Fibroblast of skin of right biceps (primary cell): Measurements from ENCODE around the gene ZSCAN20.

Experiments used
- DNase-seq: peaks from one replicate; pipeline ENCODE4 v3.0.0-alpha.2; 2013

The ZSCAN20 gene

DNA sequence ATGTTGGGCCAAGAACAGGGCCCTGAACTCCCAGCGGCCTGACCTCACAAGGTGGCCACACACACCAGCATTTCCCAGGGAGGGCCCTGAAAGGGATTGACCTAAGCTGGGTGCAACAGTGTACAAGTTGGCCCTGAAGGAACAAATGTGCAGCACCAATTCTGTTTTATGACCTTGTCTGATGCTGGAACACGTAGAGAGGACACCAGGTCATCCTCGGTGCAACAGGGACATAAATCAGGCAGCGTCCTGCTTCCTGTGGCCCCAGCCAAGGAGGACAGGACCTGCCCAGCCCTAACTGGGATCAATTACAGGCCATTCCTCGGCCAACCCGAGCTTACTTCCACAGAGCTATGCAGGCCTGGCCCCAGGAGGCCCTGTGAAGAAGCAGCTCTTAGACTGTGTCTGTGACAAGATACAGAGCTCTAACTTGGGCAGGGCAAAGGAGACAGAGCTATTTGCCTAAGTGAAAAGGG is 28.7 kb upstream of the ZSCAN20 start:
- no peak for DNase-seq

DNA sequence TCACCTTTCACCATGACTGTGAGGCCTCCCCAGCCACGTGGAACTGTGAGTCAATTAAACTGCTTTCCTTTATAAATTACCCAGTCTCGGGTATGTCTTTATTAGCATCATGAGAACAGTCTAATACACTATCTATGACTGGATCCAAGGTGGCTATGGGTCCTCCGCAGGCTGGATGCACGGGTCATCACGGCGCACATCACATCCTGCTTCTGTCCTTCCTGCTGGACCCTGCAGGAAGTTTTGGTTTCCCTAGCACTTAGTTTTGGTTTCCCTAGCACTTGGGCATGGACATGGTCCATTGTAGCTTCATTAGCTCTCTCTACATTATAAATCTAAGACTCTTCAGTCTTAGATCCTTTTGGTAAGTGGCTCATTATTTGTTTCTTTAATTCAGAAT is 27.3 kb upstream of the ZSCAN20 start:
- no peak for DNase-seq

DNA sequence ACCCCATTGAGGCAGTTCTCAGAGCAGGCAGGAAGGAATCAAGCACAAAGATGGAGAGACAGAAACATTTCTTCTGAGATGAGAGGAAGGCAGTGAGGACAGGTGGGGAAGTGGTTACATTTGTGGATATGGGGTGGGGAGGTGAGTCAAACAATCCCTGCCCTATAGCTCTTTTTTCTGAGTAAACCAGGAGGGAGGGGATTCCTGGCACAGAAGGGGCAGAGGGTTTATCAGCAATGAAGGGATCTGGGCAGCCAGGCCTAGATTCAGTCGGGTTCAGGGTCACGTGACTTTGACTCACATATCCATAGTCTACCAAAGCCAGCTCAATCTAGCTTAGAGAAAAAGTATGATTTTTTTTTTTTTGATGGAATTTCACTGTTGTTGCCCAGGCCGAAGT is 25.9 kb upstream of the ZSCAN20 start:
- no peak for DNase-seq

DNA sequence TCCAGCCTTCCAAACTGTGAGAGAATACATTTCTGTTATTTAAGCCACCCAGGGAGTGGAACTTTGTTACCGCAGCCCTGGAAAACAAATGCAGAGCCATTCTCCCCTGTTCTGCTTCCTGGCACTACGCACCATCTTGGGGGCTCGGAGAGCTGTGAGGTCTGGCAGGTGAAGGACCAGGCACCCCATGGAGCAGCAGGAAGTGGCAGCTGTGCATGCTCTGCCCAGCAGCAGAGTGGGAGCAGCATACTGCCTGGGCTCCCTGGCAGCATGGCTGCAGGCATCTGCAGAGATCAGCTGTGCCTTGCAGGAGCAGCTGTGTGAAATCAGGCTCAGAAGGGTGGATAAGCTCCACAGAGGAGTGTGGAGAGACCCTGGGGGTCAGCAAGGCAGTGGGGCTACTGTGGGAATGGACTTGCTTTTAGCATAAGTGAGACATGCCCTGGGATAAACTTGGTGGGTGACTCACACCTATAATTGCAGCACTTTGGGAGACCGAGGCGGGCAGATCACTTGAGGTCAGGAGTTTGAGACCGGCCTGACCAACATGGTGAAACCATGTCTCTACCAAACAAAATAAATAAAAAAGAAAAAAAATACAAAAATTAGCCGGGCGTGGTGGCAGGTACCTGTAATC is 17.7 kb upstream of the ZSCAN20 start:
- DNase-seq, result no peak

DNA sequence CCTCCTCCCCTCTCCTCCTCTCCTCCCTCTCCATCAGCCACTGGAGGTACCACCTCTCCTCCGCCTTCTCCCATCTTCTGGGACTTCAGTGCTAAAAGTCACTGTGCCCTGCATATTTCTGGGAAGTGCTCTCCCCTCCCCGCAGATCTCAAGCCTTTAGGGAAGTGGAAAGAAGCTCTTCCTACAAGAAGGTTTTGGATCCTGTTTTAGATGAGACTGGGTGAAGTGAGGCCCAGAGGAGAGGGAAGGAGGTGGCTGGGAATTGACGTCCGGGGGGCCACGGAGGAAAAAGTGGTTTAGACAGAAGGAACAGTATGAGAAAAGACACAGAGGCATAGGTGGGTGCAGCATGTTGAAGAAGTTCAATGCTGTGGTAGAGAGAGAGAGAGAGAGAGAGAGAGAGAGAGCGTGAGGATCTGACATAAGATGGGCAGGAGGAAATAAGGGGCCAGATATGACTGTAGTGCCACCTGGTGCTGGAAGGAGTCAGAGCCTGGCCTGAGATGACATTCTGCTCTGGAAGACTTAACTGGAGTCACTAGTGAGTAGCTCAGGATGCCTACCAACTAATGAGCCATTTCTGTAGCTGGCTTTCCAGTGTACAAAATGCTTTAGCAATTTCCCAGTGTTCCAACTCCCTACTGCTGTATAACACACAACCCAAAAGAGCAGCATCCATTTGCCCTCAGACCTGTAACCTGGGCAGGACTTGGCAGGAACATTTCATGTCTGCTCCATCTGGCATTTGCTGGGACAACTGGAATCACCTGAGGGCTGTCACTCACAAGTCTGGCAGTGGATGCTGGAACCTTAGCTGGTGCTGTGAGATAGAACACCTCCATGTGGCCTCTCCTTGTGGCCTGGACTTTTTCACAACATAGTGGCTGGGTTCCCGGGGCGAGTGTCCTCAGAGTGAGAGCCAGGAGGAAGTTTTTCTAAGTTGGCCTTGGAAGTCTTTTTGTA is 16.6 kb upstream of the ZSCAN20 start:
- peak; percentile 85 for DNase-seq

DNA sequence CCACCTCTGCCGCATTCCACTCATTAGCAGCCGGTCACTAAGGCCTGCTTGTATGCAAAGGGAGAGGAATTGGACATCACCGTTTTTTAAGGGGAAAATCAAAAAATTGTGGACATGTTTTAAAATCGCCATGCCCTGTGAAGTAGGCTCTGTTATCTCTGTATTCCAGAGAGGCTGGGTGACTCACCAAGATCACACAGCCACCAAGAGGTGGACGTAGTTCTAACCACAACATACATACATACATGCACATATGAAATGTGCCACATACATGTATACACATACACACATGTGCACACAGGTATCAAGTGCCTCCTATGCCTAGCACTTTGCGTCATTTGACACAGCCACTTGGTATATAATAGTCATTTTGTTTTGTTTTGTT is 16.0 kb upstream of the ZSCAN20 start:
- no peak for DNase-seq

DNA sequence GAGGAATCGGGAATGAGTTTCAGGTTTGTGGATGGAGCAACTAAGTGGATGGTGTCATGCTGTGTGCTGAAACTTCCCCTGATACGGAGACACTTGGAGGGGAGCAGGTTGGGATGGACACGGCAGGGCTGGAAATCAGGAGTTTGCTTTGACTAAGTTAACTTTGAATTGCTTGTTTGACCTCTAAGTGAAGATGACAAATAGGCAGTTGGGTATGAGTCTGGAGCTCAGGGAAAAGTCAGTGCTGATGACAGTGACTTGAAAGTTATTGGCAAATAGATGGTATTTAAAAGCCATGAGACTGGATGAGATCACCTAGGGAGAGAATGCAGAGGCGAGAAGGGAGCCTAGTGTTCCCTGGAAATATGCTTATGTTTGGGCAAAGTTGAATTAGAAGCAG is 12.8 kb upstream of the ZSCAN20 start:
- peak; percentile 62 for DNase-seq

DNA sequence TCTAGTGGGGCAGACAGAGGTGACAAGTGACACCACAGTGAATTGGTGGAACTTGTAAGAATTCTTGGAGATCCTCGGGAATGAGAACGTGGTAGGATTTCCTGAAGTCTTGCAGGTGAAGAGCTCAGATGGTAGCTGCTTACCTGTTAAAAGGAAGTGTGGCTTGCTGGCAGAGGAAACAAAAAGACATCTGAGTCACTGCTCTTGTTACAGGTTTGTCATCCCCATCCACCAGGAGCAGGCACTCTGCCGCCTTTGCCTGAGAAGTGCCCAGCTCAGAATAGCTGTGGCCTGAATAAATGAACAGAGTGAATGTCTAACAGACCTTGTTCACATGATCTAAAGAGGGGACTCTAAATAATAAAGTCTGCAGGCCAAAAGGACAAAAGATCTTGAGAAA is 12.3 kb upstream of the ZSCAN20 start:
- DNase-seq, result no peak

DNA sequence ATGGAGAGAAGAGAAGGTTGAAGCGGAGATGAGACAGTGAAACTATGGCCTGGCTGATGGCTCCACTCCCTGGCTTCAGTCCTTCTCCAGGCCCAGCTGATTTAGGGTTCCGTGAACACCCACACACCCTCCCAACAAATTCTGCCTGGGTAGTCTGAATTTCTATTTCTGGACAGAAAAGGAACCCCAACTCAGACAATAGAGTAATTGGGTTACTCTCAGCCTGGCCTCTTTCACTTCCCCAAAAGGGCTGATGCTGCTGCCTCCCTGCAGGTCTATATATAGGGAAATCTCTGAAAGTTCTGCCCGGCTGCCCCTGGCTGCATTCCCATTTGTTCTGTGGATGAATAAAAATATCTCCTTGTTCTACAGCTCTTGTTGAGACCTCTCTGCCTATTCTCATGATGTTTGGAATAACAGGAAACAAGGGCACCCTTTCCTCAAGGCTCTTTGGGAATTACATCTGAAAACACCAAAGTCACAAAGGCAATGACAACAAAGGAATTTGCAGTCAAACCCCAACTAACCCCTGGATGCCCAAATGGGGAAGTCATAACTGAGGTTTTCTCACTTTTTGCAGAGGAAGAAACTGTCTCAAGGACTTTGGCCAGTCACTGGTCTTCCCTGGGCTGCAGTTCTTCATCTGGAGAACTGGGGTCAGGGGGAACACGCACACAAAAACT is 11.4 kb upstream of the ZSCAN20 start:
- DNase-seq, result no peak

DNA sequence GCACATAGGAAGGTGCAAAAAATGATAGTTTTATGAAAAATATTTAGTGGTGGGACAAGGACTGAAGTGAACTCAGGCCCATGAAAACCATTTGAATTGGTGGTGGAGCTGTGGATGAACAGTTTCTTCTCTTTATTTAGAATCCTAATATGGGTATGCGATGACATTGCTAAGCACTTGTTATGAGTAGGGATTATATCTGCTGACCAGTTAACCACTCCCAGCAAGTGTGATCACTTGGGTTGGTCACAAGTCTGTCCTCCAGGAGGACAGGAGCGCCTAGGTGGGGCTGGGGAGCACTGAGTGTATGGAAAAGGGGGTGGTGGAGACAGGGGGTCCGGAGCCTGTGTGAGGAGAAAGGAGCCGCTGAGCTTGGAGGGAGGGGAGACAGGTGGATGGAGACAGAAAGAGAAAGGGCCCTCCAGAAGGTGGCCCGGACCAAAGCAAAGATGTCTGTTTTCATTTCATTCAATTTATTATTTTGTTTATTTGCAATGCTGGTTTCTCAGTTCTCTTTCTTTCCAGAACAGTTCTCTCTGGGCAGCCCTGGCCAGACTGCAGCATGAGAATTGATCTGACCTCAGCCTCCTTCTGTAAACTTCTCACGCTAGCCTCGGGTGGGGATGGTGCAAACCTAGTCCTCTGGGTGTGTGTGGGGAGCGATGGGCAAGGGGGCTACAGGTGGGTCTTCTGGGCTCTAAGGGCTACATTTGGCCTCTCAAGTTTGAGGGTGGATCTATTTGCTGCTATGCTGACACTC is 9.9 kb upstream of the ZSCAN20 start:
- no peak for DNase-seq

DNA sequence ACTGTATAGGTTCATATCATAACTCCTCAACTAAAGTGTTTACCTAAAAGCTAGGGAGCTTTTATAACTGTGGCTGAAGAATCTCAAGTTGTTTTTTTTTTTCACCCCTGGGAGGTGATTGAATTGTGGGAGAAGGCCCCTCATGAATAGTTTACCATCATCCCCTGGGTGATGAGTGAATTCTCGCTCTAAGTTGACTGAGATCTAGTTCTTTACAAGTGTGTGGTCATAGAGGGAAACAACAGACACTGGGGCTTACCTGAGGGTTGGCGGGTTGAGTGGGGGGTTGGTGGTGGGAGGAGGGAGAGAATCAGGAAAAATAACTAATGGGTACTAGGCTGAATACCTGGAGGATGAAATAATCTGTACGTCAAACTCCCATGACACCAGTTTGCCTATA is 7.9 kb upstream of the ZSCAN20 start:
- DNase-seq, result no peak

DNA sequence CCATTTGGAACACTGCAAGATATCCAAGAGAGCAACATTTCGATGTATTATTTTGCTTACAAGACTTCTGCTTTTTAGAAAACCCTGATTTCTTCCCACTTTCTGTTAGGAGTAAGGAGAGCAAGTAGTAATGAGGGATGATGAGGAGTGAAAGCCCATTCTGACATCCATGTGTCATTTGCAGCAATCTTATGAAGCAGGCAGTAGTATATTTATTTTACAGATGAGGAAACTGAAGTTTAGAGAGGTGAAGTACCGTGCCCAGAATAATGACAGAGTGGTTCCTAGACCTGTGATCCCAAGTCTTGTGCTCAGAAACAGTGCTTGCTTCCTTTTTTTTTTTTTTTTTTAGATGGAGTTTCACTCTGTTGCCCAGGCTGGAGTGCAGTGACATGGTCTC is 7.1 kb upstream of the ZSCAN20 start:
- DNase-seq, result no peak

DNA sequence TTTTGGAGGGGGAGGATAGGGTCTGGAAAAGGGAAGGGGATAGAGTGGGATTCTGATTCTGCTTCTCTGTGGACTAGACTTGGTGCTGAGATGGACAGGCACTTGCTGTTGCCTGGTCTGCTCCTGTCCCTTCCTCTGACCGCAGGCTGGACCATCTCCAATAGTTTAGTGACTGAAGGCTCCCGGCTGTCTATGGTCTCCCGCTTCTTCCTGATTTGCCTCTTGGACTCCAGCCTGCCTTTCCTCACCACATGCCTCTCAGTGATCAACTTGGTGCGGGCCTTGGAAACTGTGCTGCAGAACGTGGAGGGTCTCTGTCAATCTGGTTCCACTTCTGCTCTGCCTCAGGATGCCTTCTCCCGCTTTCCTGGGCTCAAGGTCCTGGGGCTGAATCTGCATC is 6.3 kb upstream of the ZSCAN20 start:
- no peak for DNase-seq

DNA sequence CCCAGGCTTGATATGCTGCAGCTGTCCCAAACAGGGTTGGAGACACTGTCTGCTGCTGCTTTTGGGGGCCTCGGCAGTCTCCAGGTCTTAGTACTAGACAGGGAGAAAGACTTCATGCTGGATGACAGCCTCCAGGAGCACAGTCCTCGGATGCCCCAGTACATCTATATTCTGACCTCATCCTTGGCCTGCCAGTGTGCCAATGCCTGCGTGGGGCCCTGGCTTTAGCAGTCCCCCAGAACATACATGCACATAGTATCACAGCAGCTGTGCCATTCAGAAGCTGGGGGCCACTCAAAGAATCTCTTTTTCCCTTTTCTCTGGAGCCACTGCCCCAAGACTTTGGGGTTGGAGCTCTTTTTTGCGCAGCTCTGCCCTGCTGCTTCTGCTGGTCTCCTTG is 4.4 kb upstream of the ZSCAN20 start:
- no peak for DNase-seq

DNA sequence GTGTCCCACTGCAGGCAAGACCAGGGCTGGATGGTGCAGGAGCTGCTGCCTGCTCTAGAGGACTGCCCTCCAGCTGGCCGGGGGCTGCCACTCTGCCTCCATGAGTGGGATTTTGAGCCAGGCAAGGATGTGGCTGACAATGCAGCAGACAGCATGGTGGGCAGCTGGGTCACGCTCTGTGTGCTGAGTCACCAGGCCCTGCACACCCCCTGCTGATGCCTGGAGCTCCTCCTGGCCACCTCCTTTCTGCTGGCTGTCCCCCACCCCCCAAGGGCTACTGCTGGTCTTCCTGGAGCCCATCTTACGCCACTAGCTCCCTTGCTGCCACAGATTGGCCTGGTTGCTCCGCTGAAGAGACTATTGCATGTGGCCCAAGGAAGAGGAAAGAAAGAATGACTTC is 3.9 kb upstream of the ZSCAN20 start:
- DNase-seq, result peak; percentile 19

DNA sequence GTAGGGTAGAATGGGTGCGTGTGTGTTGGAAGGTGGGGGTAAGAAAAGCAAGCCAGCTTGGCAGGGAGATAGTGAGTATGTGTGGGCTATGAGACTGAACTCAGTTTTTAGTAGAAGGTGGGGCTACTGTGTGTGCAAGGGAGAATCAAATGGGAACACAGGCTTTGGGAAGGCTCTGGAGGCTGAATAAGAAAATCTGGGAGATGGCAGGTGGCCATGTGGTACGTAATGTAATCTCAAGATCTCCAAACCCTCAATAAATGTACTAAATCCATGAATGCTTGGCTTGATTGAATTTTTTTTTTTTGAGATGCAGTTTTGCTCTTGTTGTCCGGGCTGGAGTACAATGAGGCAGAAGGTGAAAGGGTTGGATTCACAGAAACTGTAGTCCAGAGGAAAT is 3.5 kb upstream of the ZSCAN20 start:
- no peak for DNase-seq

DNA sequence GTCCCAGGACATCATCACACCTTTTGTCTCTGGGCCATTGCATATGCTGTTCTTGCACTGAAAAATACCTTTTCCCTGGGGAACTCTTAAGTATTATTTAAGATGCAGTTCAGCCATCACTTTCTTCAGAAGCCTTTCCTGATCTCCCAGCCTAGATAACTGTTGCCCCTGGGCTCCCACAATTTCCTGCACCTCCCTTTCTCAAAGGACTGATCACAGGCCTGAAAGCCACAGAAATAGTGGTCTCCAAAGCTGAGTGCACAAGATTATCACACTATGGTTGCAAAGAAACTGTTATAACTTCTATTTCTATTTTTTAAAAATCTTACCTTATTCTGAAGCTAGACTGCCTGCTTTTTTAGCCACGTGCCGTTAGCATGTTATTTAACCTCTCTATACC is 2.8 kb upstream of the ZSCAN20 start:
- DNase-seq, result no peak

DNA sequence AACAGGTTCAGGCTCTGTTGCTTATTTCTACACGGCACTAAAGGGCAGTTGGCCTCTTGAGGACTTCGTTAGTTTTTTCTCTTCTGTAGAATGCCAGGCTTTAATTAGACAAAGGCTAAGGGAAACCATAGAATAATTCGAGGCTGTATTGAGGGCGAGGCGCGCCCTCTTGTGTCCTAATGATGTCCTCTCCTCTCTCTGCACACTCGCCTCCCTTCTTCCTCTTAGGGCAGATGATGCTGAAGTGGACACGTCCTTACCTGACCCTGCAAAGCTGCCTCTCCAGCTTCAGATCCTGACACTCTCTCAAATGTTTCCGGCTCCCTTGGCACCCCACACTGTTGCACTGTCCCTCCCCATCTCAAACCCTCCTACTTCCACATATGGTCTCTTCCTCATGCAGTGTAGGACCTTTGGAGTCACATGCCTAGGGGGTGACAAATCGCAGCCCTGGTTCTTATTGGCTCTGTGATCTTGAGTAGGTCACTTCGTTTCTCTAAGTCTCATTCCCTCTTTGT is 1.9 kb upstream of the ZSCAN20 start:
- DNase-seq, result peak; percentile 83

DNA sequence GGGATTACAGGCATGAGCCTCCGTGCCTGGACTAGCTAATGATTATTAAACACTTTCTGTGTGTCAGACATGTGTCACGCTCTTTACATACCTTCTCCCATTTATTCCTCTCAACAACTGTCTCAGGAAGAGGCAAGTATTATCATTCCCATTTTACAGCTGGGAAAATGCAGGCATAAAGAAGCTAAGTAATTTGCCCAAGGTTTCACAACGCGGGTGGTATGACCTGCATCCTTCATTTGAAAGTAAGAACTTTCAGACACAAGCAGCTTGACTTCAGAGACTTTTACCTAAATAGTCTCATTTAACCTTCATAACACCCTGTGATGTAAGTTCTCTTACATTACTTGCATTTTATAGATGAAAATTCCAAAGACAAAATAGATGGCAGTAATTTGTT is 1.0 kb upstream of the ZSCAN20 start:
- no peak for DNase-seq

DNA sequence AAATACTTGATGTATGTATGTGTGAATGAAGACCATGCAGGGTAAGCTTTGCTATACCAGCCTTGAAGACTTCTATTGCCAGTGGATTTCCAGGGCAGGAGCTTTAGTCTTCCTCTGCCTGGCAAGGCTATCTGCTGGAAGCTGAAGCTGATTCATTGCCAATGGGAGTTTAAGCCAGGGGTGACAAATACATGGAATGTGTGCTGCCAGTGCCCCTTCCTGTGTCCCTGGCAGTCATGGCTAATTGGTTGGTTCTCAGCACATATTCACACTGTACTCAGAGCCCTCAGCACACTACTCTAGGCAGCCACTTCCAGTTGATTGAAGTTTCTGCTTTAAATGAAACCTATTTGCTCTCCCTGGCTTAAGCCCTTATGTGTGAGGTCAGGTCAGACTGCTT is 1.5 kb downstream of the ZSCAN20 start:
- no peak for DNase-seq

DNA sequence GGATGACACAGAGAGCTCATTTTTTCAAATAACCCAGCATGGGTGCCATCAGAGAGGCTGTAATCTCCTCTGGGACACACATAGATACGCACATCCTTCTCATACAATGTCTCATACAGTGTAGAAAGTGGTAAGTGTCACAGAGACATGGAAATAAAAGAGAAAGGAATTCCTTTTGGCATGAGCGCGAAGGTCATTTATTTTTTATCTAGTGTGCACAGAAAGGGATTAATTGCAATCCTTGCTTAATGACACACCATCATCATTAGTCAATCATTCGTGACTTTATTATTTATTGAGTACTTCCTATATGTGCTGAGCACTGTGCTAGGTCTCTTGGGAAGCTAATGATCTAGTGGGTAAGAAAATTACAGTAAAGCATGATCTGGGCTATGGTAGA is 5.0 kb downstream of the ZSCAN20 start:
- no peak for DNase-seq

DNA sequence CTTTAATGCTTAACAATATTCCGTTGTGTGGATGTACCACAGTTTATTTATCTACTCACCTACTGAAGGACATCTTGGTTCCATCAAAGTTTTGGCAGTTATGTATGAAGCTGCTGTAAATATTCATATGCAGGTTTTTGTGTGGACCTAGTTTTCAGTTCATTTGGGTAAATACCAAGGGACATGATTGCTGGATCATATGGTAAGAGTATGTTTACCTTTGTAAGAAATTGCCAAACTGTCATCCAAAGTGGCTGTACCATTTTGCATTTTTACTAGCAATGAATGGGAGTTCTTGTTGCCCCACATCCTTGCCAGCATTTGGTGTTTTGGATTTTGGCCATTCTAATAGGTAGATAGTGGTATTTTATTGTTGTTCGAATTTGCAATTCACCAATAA is 10.0 kb downstream of the ZSCAN20 start:
- DNase-seq, result no peak

DNA sequence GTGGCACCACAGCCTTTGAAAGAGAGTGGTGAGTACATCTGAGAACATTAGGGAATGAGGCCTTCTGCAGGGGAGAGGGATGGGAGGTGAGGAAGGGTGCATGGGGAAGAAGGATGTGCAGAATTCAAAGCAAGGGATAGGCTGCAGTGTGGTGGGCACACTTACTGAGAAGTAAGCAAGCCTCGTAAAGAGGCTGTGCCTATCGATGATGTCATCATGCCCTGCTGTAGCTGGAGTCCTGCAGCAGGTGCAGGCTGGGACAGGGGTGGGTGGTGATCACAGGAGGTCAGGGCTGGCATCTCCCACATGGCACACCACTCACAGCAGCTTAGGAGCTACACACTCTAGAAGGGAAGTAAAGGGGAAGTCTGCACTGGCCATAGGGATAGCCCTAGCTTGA is 16.2 kb downstream of the ZSCAN20 start:
- no peak for DNase-seq
